PC-3 (cell line): ENCODE data around the gene SLC22A3. TPM values are rescaled to one million over a fixed set of nuclear protein-coding genes. Genes with fewer than 3 reads are reported as not detected.

Experiments
- ATAC-seq: fragments of 200-7000 bp; cut with Tn5 transposase; 2 replicates; pipeline ENCODE4 v1.9.1; 2020; ENCODE audit warnings: mild to moderate bottlenecking, moderate library complexity
- BruUV-seq: library from RNA; stranded (reverse); fragments of 400-500 nt; replicated peaks from 2 replicates; lab custom pipeline; 2021; lab: Mats Ljungman, UMichigan
- CTCF ChIA-PET: fragments of 300-600 bp; sonication (Branson Sonifier 250); formaldehyde crosslinking; loops from one replicate; lab custom pipeline; 2022; ENCODE audit warnings: antibody characterized with exemption; lab: Charles Lee
- POLR2A ChIA-PET: fragments of 300-600 bp; sonication (Branson Sonifier 250); formaldehyde crosslinking; loops from one replicate; lab custom pipeline; 2022; ENCODE audit warnings: antibody characterized with exemption; ENCODE audit not compliant: unreplicated experiment; lab: Charles Lee
- DNase-seq: peaks from one replicate; pipeline ENCODE4 v3.0.0-alpha.2; 2015
- H2AFZ ChIP-seq: fragments of 300-600 bp; sonication (generic); 2 replicates; pipeline ENCODE4 v1.6.0; 2016; ENCODE audit warnings: antibody characterized with exemption, low read length
- H3F3A ChIP-seq: fragments of 300-600 bp; sonication (generic); one replicate; pipeline ENCODE4 v1.6.0; 2017; ENCODE audit warnings: antibody characterized with exemption, low read length, control low read depth, mild to moderate bottlenecking; ENCODE audit not compliant: unreplicated experiment
- H3K27ac ChIP-seq: fragments of 300-600 bp; sonication (generic); 2 replicates; pipeline ENCODE4 v1.5.1; 2016; ENCODE audit warnings: mild to moderate bottlenecking, low read length
- H3K27me3 ChIP-seq: fragments of 300-600 bp; sonication (generic); 2 replicates; pipeline ENCODE4 v1.6.1; 2016; ENCODE audit warnings: low read length, mixed read lengths
- H3K36me3 ChIP-seq: fragments of 300-600 bp; sonication (generic); 2 replicates; pipeline ENCODE4 v1.6.1; 2016; ENCODE audit warnings: low read depth, mixed run types, low read length, mixed read lengths
- H3K4me1 ChIP-seq: fragments of 300-600 bp; sonication (generic); 2 replicates; pipeline ENCODE4 v1.5.1; 2016; ENCODE audit warnings: low read length; ENCODE audit not compliant: insufficient read depth
- H3K4me2 ChIP-seq: fragments of 300-600 bp; sonication (generic); 2 replicates; pipeline ENCODE4 v1.6.0; 2016; ENCODE audit warnings: low read length
- H3K4me3 ChIP-seq: fragments of 300-600 bp; sonication (generic); 2 replicates; pipeline ENCODE4 v1.5.1; 2016; ENCODE audit warnings: mild to moderate bottlenecking, low read length, mixed read lengths
- H3K79me2 ChIP-seq: fragments of 300-600 bp; sonication (generic); 2 replicates; pipeline ENCODE4 v1.6.1; 2017; ENCODE audit warnings: low read length, mixed read lengths
- H3K9ac ChIP-seq: fragments of 300-600 bp; sonication (generic); 2 replicates; pipeline ENCODE4 v1.6.0; 2016; ENCODE audit warnings: mild to moderate bottlenecking, low read length
- H3K9me2 ChIP-seq: fragments of 300-600 bp; sonication (generic); replicated peaks from 2 replicates; pipeline ENCODE4 v1.6.1; 2016; ENCODE audit warnings: mixed run types, low read length, mixed read lengths
- H3K9me3 ChIP-seq: fragments of 300-600 bp; sonication (generic); 2 replicates; pipeline ENCODE4 v1.6.1; 2016; ENCODE audit warnings: low read length, mixed read lengths
- H4K20me1 ChIP-seq: fragments of 300-600 bp; sonication (generic); 2 replicates; pipeline ENCODE4 v1.6.1; 2016; ENCODE audit warnings: low read length, mixed read lengths
- CTCF ChIP-seq: fragments of 300-600 bp; sonication (generic); conservative IDR thresholded peaks from 2 replicates; pipeline ENCODE4 v1.5.1; 2017; ENCODE audit warnings: antibody characterized with exemption, low read depth, mild to moderate bottlenecking, low read length
- EZH2 ChIP-seq: fragments of 300-600 bp; sonication (generic); IDR thresholded peaks from one replicate; pipeline ENCODE4 v1.6.1; 2017; ENCODE audit warnings: antibody characterized with exemption, mild to moderate bottlenecking, low read length; ENCODE audit not compliant: unreplicated experiment
- EZH2phosphoT487 ChIP-seq: fragments of 300-600 bp; sonication (generic); IDR thresholded peaks from 2 replicates; pipeline ENCODE4 v1.6.1; 2018; ENCODE audit warnings: mild to moderate bottlenecking, antibody characterized with exemption, low read length, borderline replicate concordance
- intact Hi-C: fragments of 100-400 bp; cut with micrococcal nuclease; formaldehyde crosslinking; loops from 2 replicates; pipeline ENCODE4 v1.9.0; 2023
- total RNA-seq: library from RNA; depleted of rRNA; stranded (reverse); fragments of >200 nt; gene quantifications from 2 replicates; pipeline ENCODE4 v1.2.3, GENCODE V29; 2014

The SLC22A3 gene
- total RNA-seq, 1 experiment from 2014 or later, result 0.47 TPM

- intact Hi-C loops, result no loop called here
- Histone ChIP-seq H3K4me2 (no peak overlapping the region), H3K9ac (no peak overlapping the region), H3K4me1 (peaks cover 12% of the 10 kb centered on the region), H3F3A (no peaks in the 10 kb centered on the region), H3K9me3 (no peaks in the 10 kb centered on the region), H3K36me3 (no peaks in the 10 kb centered on the region), H2AFZ (no peak overlapping the region), H3K4me3 (no peak overlapping the region), H3K79me2 (no peaks in the 10 kb centered on the region), H3K27me3 (no peaks in the 10 kb centered on the region), H4K20me1 (no peaks in the 10 kb centered on the region), H3K9me2 (no peaks in the 10 kb centered on the region), H3K27ac (no peak overlapping the region)
- POLR2A ChIA-PET, result no interaction called here
- TF ChIP-seq EZH2, result no peak
- no peak for TF ChIP-seq CTCF
- no peak for TF ChIP-seq EZH2phosphoT487
- DNase-seq, result no peak
- CTCF ChIA-PET, result no interaction called here
- no TSS peak for BruUV-seq
- ATAC-seq, result no peak
Observed at GRCh38 chr6:160428818-160429619, 80.8 kb downstream of the SLC22A3 start.

GRCh38 chr6:160429620-160429895 is 81.4 kb downstream of the SLC22A3 start:
- Histone ChIP-seq H3K4me2 (no peak overlapping the region), H3F3A (no peaks in the 10 kb centered on the region), H3K27ac (no peak overlapping the region), H3K9ac (no peak overlapping the region), H3K27me3 (no peaks in the 10 kb centered on the region), H3K4me1 (peaks cover 9% of the 10 kb centered on the region), H3K36me3 (no peaks in the 10 kb centered on the region), H3K4me3 (no peak overlapping the region), H3K9me3 (no peaks in the 10 kb centered on the region), H4K20me1 (no peaks in the 10 kb centered on the region), H2AFZ (no peak overlapping the region), H3K79me2 (no peaks in the 10 kb centered on the region), H3K9me2 (no peaks in the 10 kb centered on the region)
- intact Hi-C loops, result no loop called here
- TF ChIP-seq CTCF (no peak), EZH2phosphoT487 (no peak), EZH2 (no peak)
- DNase-seq (no peak), ATAC-seq (no peak)
- ChIA-PET POLR2A (no interaction called here), CTCF (no interaction called here)
- BruUV-seq, result no TSS peak

- intact Hi-C loops, result no loop called here
- H3K9ac ChIP-seq, result no peak overlapping the region
- ATAC-seq, result no peak
- TF ChIP-seq EZH2 (no peak), CTCF (no peak), EZH2phosphoT487 (no peak)
- H3K36me3 ChIP-seq, result no peaks in the 10 kb centered on the region
- DNase-seq, result no peak
- H3K27ac ChIP-seq, result no peak overlapping the region
- no peaks in the 10 kb centered on the region for H3K79me2 ChIP-seq
- no peaks in the 10 kb centered on the region for H3K9me3 ChIP-seq
- no peaks in the 10 kb centered on the region for H3F3A ChIP-seq
- no TSS peak for BruUV-seq
- ChIA-PET POLR2A (no interaction called here), CTCF (no interaction called here)
- no peak overlapping the region for H3K4me2 ChIP-seq
- no peaks in the 10 kb centered on the region for H3K27me3 ChIP-seq
- no peaks in the 10 kb centered on the region for H4K20me1 ChIP-seq
- H3K4me1 ChIP-seq, result peaks cover 5% of the 10 kb centered on the region; the same call in 1 of the 2 replicates
- H3K9me2 ChIP-seq, result no peaks in the 10 kb centered on the region
- no peak overlapping the region for H3K4me3 ChIP-seq
- no peak overlapping the region for H2AFZ ChIP-seq
Observed at GRCh38 chr6:160430203-160430602, 82.0 kb downstream of the SLC22A3 start.
